ENCODE data around the gene NRDC.

DNA sequence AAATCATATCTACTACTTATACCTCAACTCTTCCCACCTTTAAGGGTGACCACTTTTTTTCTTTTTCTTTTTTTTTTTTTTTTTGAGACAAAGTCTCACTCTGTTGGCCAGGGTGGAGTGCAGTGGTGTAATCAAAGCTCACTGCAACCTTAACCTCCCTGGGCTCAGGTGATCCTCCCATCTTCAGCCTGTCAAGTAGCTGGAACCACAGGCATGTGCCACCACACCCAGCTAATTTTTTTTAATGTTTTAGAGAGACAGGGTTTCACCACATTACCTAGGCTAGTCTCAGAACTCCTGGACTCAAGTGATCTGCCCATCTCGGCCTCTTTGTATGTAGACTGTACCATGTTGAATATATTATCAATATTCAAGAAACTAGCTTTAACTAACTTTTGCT is 39.4 kb downstream of the NRDC start:
- TF ChIP-seq, protein P1, sequence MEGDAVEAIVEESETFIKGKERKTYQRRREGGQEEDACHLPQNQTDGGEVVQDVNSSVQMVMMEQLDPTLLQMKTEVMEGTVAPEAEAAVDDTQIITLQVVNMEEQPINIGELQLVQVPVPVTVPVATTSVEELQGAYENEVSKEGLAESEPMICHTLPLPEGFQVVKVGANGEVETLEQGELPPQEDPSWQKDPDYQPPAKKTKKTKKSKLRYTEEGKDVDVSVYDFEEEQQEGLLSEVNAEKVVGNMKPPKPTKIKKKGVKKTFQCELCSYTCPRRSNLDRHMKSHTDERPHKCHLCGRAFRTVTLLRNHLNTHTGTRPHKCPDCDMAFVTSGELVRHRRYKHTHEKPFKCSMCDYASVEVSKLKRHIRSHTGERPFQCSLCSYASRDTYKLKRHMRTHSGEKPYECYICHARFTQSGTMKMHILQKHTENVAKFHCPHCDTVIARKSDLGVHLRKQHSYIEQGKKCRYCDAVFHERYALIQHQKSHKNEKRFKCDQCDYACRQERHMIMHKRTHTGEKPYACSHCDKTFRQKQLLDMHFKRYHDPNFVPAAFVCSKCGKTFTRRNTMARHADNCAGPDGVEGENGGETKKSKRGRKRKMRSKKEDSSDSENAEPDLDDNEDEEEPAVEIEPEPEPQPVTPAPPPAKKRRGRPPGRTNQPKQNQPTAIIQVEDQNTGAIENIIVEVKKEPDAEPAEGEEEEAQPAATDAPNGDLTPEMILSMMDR (IDR thresholded peaks at IDR 0.05): no peak
- TF ChIP-seq EZH2 (IDR thresholded peaks at IDR 0.05): no peak
